Ascending aorta (tissue), 2 donors: ENCODE results near the gene HOXA10. TPM values are rescaled to one million over a fixed set of nuclear protein-coding genes. Genes with fewer than 3 reads are reported as not detected.

Experiments
- DNase-seq, 2 donors: peaks; one replicate each; pipeline ENCODE4 v3.0.0-alpha.2; 2019; ENCODE audit warnings: low spot score in 2 of 2
- H3K27ac ChIP-seq, 2 donors: fragments of 200-600 bp; sonication (generic); one replicate each; pipeline ENCODE4 v1.5.1; 2016 to 2017; ENCODE audit warnings: mild to moderate bottlenecking in 1 of 2
- H3K27me3 ChIP-seq: fragments of 200-600 bp; sonication (generic); one replicate; pipeline ENCODE4 v1.5.1; 2017
- H3K36me3 ChIP-seq, 2 donors: fragments of 200-600 bp; sonication (generic); one replicate each; pipeline ENCODE4 v1.5.1; 2016
- H3K4me1 ChIP-seq, 2 donors: fragments of 200-600 bp; sonication (generic); one replicate each; pipeline ENCODE4 v1.5.1; 2016 to 2017; ENCODE audit warnings: mild to moderate bottlenecking in 1 of 2
- H3K4me3 ChIP-seq, 2 donors: fragments of 200-600 bp; sonication (generic); one replicate each; pipeline ENCODE4 v1.5.1; 2016 to 2017; ENCODE audit warnings: mild to moderate bottlenecking in 1 of 2
- H3K9me3 ChIP-seq, 2 donors: fragments of 200-600 bp; sonication (generic); one replicate each; pipeline ENCODE4 v1.5.1; 2016
- intact Hi-C: fragments of 100-400 bp; cut with DNase I; formaldehyde crosslinking; loops from one replicate; pipeline ENCODE4 v1.15.1; 2023
- total RNA-seq: library from RNA; depleted of rRNA; stranded (reverse); fragments of >200 nt; gene quantifications from one replicate; pipeline ENCODE4 v1.1.0, GENCODE V29; 2016
- TF ChIP-seq, protein P1 (sequence below), 3 experiments: fragments of 200-600 bp in 2 of 3; fragments of 450-650 bp in 1 of 3; sonication (generic) in 2 of 3; IDR thresholded peaks; one replicate each; pipeline ENCODE4 v1.5.1; 2016 to 2019; ENCODE audit warnings: antibody characterized with exemption in 3 of 3, mild to moderate bottlenecking in 1 of 3, moderate library complexity in 1 of 3

The HOXA10 gene
- total RNA-seq, 1 donor from 2014 or later, result not detected

DNA sequence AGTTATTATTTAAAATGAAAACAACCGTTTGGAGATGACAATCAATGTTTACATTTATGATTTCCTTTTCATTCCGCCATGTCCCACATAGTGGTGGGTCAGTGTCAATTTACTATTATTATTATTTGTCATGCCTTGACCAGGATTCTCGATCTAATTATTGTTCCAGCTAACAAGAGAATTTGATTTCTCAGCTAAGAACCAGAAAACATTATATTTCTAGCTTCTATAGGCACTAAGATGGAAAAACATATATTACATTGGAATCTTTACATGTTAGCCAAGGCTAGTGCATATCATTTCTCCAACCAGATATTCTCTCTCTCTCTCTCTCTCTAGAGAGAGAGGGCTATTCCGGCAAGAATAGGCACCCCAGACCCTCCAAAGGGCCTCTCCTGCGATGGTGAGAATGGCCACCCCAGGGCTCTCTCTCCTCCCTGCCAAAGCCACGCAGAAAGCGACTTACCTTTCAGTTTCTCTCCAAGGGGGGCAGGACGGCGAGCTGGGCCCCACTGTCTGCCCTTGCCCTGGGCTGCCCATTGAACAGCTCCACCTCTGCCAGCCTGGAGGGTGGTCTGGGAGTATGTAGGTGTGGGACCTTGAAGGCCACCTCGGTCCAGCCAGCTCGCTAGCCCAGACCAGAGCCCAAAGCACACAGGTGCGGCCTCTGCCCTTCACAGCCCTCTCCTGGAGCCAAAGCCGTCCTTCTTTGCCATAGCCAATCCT lies 24.1 kb downstream of the HOXA10 start:
- H3K4me1 ChIP-seq, result peaks cover 0 to 31% of the 10 kb centered on the region in 2 donors
- H3K9me3 ChIP-seq, result no peaks in the 10 kb centered on the region
- no peak for DNase-seq
- H3K27ac ChIP-seq, result peak overlapping the region; percentile 83 to 88
- TF ChIP-seq, protein P1, sequence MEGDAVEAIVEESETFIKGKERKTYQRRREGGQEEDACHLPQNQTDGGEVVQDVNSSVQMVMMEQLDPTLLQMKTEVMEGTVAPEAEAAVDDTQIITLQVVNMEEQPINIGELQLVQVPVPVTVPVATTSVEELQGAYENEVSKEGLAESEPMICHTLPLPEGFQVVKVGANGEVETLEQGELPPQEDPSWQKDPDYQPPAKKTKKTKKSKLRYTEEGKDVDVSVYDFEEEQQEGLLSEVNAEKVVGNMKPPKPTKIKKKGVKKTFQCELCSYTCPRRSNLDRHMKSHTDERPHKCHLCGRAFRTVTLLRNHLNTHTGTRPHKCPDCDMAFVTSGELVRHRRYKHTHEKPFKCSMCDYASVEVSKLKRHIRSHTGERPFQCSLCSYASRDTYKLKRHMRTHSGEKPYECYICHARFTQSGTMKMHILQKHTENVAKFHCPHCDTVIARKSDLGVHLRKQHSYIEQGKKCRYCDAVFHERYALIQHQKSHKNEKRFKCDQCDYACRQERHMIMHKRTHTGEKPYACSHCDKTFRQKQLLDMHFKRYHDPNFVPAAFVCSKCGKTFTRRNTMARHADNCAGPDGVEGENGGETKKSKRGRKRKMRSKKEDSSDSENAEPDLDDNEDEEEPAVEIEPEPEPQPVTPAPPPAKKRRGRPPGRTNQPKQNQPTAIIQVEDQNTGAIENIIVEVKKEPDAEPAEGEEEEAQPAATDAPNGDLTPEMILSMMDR (IDR thresholded peaks at IDR 0.05), result no peak
- peak overlapping the region; percentile 68 to 69 for H3K4me3 ChIP-seq
- H3K36me3 ChIP-seq, result peaks cover 0 to 5% of the 10 kb centered on the region in 2 donors
- H3K27me3 ChIP-seq, result no peaks in the 10 kb centered on the region
- intact Hi-C loops, result no loop called here

DNA sequence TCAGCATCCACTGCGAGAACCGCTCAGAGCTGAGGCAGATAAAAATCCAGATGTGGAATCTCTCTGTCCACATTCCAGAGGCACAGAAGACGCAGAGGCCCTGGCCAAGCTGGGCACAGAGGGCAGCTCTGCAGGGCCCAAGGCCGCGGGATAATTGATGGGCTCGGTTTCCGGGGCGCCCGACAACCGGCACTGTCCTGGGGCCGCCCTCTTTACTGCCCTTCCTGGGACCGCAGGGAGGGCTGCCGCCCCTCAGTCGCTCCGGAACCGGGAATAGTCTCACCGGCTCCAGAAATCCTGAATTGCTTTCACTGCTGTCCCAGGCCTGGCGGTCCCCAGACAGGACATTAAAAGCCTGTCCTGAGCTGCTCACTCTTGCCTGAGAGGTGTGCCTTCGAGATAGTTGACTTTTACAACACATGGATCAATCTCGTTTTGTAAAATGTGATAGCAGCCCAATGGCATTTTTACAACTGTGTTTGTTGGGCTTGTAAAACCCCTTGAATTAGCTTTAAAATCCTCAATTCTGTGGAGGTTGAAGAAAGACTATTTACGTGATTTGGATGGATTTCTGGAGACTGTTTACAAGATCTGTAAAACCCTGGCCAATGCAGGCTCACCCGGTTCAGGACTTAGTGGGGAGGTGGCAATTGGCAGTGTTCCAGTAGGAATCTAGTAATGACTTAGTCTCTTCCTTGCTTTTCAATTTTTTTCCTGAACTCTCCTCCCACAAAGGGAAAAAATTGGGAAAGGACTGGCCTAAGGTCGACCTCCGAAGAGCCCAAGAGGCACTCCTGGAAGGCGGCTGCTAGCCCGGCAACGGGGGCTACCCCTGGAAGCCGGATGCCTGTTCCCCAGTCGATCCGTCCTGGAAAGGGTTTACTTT lies 25.1 kb downstream of the HOXA10 start:
- TF ChIP-seq, protein P1 (IDR thresholded peaks at IDR 0.05), result no peak
- DNase-seq, result peak in 1 of 2 donors; percentile 64
- peaks cover 0 to 15% of the 10 kb centered on the region in 2 donors for H3K36me3 ChIP-seq
- H3K27me3 ChIP-seq, result no peaks in the 10 kb centered on the region
- intact Hi-C loops, result no loop called here
- peak overlapping the region; percentile 83 to 88 for H3K27ac ChIP-seq
- peaks cover 0 to 31% of the 10 kb centered on the region in 2 donors for H3K4me1 ChIP-seq
- no peaks in the 10 kb centered on the region for H3K9me3 ChIP-seq
- peak overlapping the region; percentile 68 to 69 for H3K4me3 ChIP-seq

DNA sequence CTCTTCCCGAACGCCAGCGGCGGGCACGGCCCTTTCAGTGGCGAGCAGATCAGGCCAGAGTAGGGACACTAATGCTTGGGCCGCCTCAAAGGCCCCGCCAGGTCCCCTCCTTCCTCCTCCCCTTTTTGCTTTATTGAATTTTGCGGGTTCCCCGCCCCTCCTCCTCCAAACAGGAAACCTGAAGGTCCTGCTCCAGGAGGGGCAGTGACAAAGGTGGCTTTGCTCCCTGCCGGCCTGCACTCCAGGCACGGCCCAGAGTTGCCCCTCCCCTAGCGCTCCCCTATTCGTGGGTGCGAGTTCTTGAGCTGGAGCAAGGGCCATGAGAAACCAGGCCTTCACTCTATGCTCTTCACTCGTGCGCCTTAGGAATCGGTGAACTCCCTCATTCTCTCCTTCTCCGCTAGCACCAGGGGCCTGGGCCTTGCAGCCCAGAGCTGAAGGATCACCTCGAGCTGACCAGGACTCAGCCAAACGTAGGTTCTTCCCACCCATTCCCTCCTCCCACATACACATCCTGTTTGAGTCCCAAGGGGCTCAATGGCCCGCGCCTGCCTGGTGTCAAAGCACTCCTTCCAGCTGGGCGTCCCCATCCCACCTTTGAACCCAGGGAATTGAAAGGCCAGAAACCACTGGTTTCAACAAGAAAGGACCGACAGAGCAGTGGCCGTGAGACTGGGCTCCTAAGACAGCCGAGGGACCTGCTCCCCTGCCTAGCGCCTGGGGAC lies 25.9 kb downstream of the HOXA10 start:
- peak overlapping the region; percentile 68 to 69 for H3K4me3 ChIP-seq
- intact Hi-C loops, result no loop called here
- H3K27me3 ChIP-seq, result no peaks in the 10 kb centered on the region
- peak in 1 of 2 donors; percentile 73 for DNase-seq
- peak overlapping the region; percentile 83 to 88 for H3K27ac ChIP-seq
- no peaks in the 10 kb centered on the region for H3K9me3 ChIP-seq
- TF ChIP-seq, protein P1 (IDR thresholded peaks at IDR 0.05), result no peak
- H3K4me1 ChIP-seq, result peaks cover 0 to 32% of the 10 kb centered on the region in 2 donors
- H3K36me3 ChIP-seq, result peaks cover 0 to 17% of the 10 kb centered on the region in 2 donors

DNA sequence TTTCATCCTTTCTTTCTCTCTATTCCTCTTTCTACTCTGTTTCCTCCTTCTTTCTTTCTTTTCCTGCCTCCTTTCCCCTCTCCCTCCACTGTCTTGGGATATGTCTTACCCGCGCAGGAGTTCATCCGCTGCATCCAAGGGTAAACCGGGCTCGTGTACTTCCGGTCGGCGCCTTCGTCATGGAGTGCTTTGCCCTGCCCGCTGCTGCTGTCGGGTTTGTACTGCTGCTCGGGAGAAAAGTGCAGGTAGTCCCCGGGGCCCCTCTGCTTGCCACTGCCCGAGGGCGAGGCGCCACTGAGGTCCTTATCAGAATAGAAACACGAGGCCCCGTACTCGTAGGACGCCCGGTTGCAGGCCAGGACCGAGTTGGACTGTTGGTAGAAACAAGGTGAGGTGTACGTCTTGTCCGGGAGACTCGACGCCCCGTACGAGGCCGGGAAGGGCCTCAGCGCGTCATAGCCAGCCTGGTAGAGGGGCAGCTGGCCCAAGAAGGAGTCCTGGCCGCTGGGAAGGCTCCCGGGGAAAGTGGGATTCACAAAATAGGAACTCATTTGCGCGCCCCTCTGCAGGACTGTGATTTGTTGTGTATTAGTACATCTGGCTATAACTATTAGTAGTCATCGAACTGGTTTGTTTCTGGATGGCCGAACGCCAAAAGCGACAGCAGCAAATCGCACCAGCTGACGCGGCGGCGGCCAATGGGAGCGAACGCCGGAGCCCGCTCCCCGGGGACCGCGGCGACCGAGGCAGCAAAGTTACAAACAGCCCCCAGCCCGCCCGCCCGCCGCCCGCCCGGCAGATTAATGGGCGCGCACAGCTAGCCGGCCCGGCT lies 26.7 kb downstream of the HOXA10 start, which contains the start of gene HOXA6:
Gene HOXA6 (minus strand): TSS at position 576 of the 832 bp plus-strand sequence. CDS start 25 bp downstream, at position 551.
- peak in 1 of 2 donors; percentile 88 for DNase-seq
- Histone ChIP-seq H3K27me3 (no peaks in the 10 kb centered on the region), H3K27ac (peak within 1 kb of the TSS; percentile 83 to 88), H3K4me3 (peak within 1 kb of the TSS; percentile 68 to 69), H3K36me3 (peaks cover 0 to 17% of the 10 kb centered on the region in 2 donors), H3K4me1 (peaks cover 0 to 28% of the 10 kb centered on the region in 2 donors), H3K9me3 (no peaks in the 10 kb centered on the region)
- TF ChIP-seq, protein P1 (IDR thresholded peaks at IDR 0.05), result no peak
- intact Hi-C loops, result no loop called here
